IMR-90 (cell line): ENCODE results near the gene NOX4.
"Not testable (repeated sequence)": the region's sequence is repeated elsewhere in the genome, so short reads cannot be mapped to it uniquely, and the experiment has no call there.

ENCODE experiments used
- BHLHE40 ChIP-seq: fragments of 150-350 bp; IDR thresholded peaks from 2 replicates; pipeline ENCODE4 v1.6.1; 2016; ENCODE audit warnings: mild to moderate bottlenecking, low read depth, low read length
- CEBPB ChIP-seq: IDR thresholded peaks from 2 replicates; pipeline ENCODE4 v1.6.1; 2012; ENCODE audit warnings: low read depth, low read length, improper control_type of control experiment
- CTCF ChIP-seq: conservative IDR thresholded peaks from 2 replicates; pipeline ENCODE4 v1.5.1; 2012; ENCODE audit warnings: mild to moderate bottlenecking, low read depth, low read length, improper control_type of control experiment
- POLR2A ChIP-seq: IDR thresholded peaks from 2 replicates; pipeline ENCODE4 v1.6.1; 2012; ENCODE audit warnings: mild to moderate bottlenecking, low read depth, low read length
- RAD21 ChIP-seq: IDR thresholded peaks from 2 replicates; pipeline ENCODE4 v1.6.1; 2012; ENCODE audit warnings: low read length, improper control_type of control experiment
- RCOR1 ChIP-seq: IDR thresholded peaks from 2 replicates; pipeline ENCODE4 v1.6.1; 2012; ENCODE audit warnings: mild to moderate bottlenecking, low read length, improper control_type of control experiment; ENCODE audit not compliant: insufficient replicate concordance
- SMC3 ChIP-seq: fragments of 150-350 bp; IDR thresholded peaks from 2 replicates; pipeline ENCODE4 v1.6.1; 2016; ENCODE audit warnings: low read depth, mild to moderate bottlenecking, antibody characterized with exemption, low read length, moderate library complexity

- not testable (repeated sequence) for TF ChIP-seq CTCF, CEBPB, SMC3, BHLHE40, POLR2A, RCOR1, RAD21
These were observed 103.7 kb downstream of the NOX4 start for GRCh38 chr11:89387501-89387900.
